Pancreas (tissue), 10 donors: ENCODE results near the gene OR51S1. TPM values are rescaled to one million over a fixed set of nuclear protein-coding genes. Genes with fewer than 3 reads are reported as not detected.

Experiments
- ATAC-seq, 4 donors: fragments of 200-7000 bp; cut with Tn5 transposase; one replicate each; pipeline versions ENCODE4 v1.8.0 to v1.9.1; 2020; ENCODE audit warnings: mild to moderate bottlenecking in 4 of 4, moderate library complexity in 4 of 4
- DNase-seq, 6 donors: peaks; one replicate each; pipeline ENCODE4 v3.0.0-alpha.2; 2020
- FAIRE-seq: peaks from 2 replicates; lab custom pipeline; 2012; peaks lifted over from hg19 to GRCh38; lab: Jason Lieb, UNC
- H3K27ac ChIP-seq, 4 donors: fragments of 200-600 bp; sonication (generic); 1 replicate in 3 of 4; 2 replicates in 1 of 4; pipeline versions ENCODE4 v1.5.0 to v1.8.0; 2020
- H3K27me3 ChIP-seq, 4 donors: fragments of 200-600 bp; one replicate each; pipeline ENCODE4 v1.8.0; 2021
- H3K36me3 ChIP-seq, 3 donors: fragments of 200-600 bp; sonication (generic) in 1 of 3; one replicate each; pipeline versions ENCODE4 v1.5.0 to v1.8.0; 2020 to 2021
- H3K4me1 ChIP-seq, 3 donors: fragments of 200-600 bp; one replicate each; pipeline ENCODE4 v1.8.0; 2021
- H3K4me3 ChIP-seq, 4 donors: fragments of 200-600 bp; sonication (generic) in 2 of 4; one replicate each; pipeline versions ENCODE4 v1.5.0 to v1.8.0; 2020 to 2021
- H3K9me3 ChIP-seq, 4 donors: fragments of 200-600 bp; one replicate each; pipeline ENCODE4 v1.8.0; 2021
- WGBS, 2 donors: extraction: QIAGEN DNeasy Blood & Tissue Kit; methylation state at CpG; one replicate each; pipeline ENCODE4 v1.1.7; 2013; 5-methylcytosine and 5-hydroxymethylcytosine counted together
- intact Hi-C, 3 donors: fragments of 100-400 bp; cut with DNase I; formaldehyde crosslinking; loops; one replicate each; pipeline versions ENCODE4 v1.11.1 to v1.14.2; 2022
- polyA plus RNA-seq, 2 donors: library from polyadenylated mRNA; stranded (reverse); fragments of 200-250 nt; gene quantifications; one replicate each; pipeline ENCODE4 v1.2.3, GENCODE V29; 2013
- total RNA-seq, 6 donors: library from RNA; stranded (reverse); fragmentation: NEBNext Ultra II Directional in 4 of 6; extraction: Animal tissue kit (Norgen Biotek cat#: 25700) in 4 of 6; gene quantifications; one replicate each; pipeline versions ENCODE4 v1.2.1 to v1.2.4, GENCODE V29; 2021 to 2023
- TF ChIP-seq, protein P1 (sequence below), 4 donors: fragments of 200-600 bp; sonication (generic) in 3 of 4; IDR thresholded peaks; one replicate each; pipeline versions ENCODE4 v1.5.0 to v1.8.0; 2021; ENCODE audit warnings: antibody characterized with exemption in 4 of 4
- donor health status: healthy with polysubstance abuse.
- donor health status: DM: no; HTN: no; CAD: no; lungs with moderate emphysema.
- donor health status: DM: no; HTN: no; CAD: no.
- donor health status: control.
- donor health status: control.
- donor health status: Bipolar disorder and iron deficiency.
- donor health status: DM: yes; HTN: yes; CAD: no.
- donor health status: DM: no; HTN: no; CAD: no.
- donor health status: DM: no; HTN: no; CAD: no.
- donor health status: DM: yes; HTN: yes; CAD: no.

OR51S1 gene
- total and polyA plus RNA-seq, 8 donors, result not detected

DNA sequence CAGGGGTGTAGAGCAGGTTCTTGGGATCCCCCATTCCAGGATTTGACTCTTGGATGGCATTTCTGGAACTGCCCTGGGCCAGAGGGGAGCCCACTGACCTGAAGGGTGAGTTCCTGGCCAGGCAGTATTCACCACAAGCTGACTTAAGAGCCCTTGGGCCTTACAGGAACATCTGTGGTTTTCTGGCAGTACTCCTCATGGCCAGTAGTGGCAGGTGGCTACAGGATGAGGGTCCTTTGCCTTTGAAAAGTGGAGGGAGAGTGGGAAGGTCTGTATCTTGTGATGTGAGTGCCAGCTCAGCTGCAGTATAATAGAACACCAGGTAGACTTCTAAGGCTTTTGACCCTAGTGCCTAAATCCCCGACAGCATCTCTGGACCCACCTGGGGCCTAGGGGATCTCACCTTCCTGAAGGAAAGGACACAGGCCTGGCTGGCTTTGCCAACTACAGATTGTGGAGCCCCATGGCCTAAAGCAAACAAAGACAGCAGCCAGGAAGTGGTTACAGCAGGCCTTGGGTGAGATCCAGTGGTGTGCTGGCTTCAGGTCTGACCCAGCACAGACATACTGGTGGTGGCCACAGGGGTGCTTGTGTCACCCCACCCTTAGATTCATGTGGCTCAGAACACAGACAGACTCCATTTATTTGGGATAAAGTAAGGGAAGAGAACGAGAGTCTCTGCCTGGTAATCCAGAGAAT is 9.0 kb downstream of the OR51S1 start:
- H3K9me3 ChIP-seq, result no peaks in the 10 kb centered on the region
- no peaks in the 10 kb centered on the region for H3K36me3 ChIP-seq
- TF ChIP-seq, protein P1, sequence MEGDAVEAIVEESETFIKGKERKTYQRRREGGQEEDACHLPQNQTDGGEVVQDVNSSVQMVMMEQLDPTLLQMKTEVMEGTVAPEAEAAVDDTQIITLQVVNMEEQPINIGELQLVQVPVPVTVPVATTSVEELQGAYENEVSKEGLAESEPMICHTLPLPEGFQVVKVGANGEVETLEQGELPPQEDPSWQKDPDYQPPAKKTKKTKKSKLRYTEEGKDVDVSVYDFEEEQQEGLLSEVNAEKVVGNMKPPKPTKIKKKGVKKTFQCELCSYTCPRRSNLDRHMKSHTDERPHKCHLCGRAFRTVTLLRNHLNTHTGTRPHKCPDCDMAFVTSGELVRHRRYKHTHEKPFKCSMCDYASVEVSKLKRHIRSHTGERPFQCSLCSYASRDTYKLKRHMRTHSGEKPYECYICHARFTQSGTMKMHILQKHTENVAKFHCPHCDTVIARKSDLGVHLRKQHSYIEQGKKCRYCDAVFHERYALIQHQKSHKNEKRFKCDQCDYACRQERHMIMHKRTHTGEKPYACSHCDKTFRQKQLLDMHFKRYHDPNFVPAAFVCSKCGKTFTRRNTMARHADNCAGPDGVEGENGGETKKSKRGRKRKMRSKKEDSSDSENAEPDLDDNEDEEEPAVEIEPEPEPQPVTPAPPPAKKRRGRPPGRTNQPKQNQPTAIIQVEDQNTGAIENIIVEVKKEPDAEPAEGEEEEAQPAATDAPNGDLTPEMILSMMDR (IDR thresholded peaks at IDR 0.05), result no peak
- intact Hi-C loops, result no loop called here
- WGBS, 2 donors, result 88 to 96% methylated on average over 2 of the region's 2 CpGs
- DNase-seq (no peak), FAIRE-seq (no peak), ATAC-seq (no peak)
- no peak overlapping the region for H3K4me3 ChIP-seq
- H3K27ac ChIP-seq, result no peak overlapping the region
- no peaks in the 10 kb centered on the region for H3K4me1 ChIP-seq
- no peaks in the 10 kb centered on the region for H3K27me3 ChIP-seq

DNA sequence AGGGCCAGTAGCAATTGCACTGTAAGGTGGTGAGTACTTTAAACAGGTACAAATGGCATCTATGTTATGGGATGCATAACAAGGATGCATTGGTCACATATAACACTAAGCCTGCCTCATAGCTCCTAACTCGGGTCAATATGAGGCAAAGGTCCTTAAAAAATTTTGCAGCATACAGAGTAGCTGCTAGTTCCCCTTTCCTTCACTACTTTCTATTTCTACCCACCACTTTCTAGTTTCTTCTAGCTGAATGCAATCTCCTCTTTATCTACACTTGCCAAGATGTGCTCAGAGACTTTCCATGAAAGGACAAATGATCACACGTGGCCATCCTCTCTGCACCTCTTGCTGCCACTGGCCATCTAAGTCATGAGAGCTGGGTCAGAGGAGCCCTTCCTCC is 18.1 kb downstream of the OR51S1 start:
- TF ChIP-seq, protein P1 (IDR thresholded peaks at IDR 0.05), result no peak
- ATAC-seq (no peak), DNase-seq (no peak), FAIRE-seq (no peak)
- H3K27ac ChIP-seq, result no peak overlapping the region
- no peaks in the 10 kb centered on the region for H3K27me3 ChIP-seq
- no peaks in the 10 kb centered on the region for H3K4me1 ChIP-seq
- no peaks in the 10 kb centered on the region for H3K9me3 ChIP-seq
- intact Hi-C loops, result no loop called here
- WGBS, 2 donors, result 56 to 60% methylated on average over 2 of the region's 2 CpGs
- no peaks in the 10 kb centered on the region for H3K36me3 ChIP-seq
- no peak overlapping the region for H3K4me3 ChIP-seq

DNA sequence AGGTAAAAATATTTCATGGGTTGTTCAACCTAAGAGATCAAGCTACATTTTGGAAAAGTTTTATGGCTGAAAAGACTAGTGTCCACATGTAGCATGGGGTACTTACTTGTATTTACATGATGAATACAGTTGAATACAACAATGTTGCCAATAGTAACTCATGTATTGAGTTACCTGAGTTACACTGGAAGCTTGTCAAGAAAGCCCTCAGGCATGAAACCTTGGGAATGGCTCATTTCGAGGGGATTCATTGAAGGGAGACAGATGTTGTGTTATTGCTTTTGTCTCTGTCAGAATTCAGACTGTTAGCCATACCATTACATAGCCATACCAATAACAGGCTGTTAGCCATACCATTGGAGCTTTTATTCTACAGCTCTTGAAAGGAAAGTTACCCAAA is 18.7 kb downstream of the OR51S1 start:
- TF ChIP-seq, protein P1 (IDR thresholded peaks at IDR 0.05), result no peak
- Histone ChIP-seq H3K27me3 (no peaks in the 10 kb centered on the region), H3K36me3 (no peaks in the 10 kb centered on the region), H3K27ac (no peak overlapping the region), H3K4me1 (no peaks in the 10 kb centered on the region), H3K4me3 (no peak overlapping the region), H3K9me3 (no peaks in the 10 kb centered on the region)
- intact Hi-C loops, result no loop called here
- FAIRE-seq (no peak), DNase-seq (no peak), ATAC-seq (no peak)
- WGBS, 2 donors, result 40 to 63% methylated on average over 1 of the region's 1 CpG

DNA sequence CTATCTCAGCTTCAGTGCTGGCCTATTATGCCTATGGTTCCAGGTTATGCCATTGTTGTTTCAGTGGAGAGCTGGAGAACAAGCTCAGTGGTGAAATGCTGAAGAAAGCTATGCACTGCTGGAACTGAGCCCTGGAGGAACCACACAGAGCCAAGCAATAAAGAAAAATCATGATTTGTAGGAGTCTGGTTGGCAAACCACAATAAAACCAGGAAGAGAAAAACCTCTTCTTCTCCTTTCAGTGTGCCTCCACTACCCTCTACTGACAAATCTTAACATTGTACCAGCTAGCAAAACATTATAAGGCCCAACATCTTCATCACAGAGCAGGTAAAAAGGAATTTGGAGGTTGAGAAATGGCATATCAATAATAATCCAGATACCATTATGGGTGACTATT is 22.6 kb downstream of the OR51S1 start:
- TF ChIP-seq, protein P1 (IDR thresholded peaks at IDR 0.05), result no peak
- no peak overlapping the region for H3K27ac ChIP-seq
- H3K27me3 ChIP-seq, result no peaks in the 10 kb centered on the region
- H3K4me3 ChIP-seq, result no peak overlapping the region
- H3K9me3 ChIP-seq, result no peaks in the 10 kb centered on the region
- intact Hi-C loops, result no loop called here
- no peak for FAIRE-seq
- ATAC-seq, result peak in 2 of 4 donors; percentile 29 to 43
- no peak for DNase-seq
- no peaks in the 10 kb centered on the region for H3K4me1 ChIP-seq
- no peaks in the 10 kb centered on the region for H3K36me3 ChIP-seq

DNA sequence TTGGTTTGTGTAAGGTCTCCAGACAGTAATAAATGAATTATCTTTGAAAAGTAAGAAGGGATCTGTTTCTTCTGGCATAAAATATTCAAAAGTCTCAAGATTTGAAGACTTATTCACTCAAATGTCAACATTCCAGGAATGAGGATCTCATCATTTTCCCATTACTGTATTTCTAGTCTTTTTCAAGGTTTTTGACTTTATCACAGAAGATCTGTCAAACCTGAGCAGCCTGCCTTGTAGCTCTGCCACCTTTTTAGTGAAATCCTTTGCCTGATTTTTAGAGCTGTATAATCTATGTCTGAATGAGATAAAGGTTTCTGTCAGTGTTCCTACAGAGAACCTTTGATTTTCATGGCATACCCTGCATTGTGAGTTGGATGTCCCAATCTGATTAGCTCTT is 23.9 kb downstream of the OR51S1 start:
- Histone ChIP-seq H3K27ac (no peak overlapping the region), H3K36me3 (no peaks in the 10 kb centered on the region), H3K9me3 (no peaks in the 10 kb centered on the region), H3K4me3 (no peak overlapping the region), H3K4me1 (no peaks in the 10 kb centered on the region), H3K27me3 (no peaks in the 10 kb centered on the region)
- ATAC-seq (no peak), DNase-seq (no peak), FAIRE-seq (no peak)
- intact Hi-C loops, result no loop called here
- TF ChIP-seq, protein P1 (IDR thresholded peaks at IDR 0.05), result no peak
